ENCODE measurements around the gene POLDIP2. TPM values are rescaled to one million over a fixed set of nuclear protein-coding genes. Genes with fewer than 3 reads are reported as not detected.

Gene POLDIP2
- total RNA-seq, 4 donors from 2014 or later = 54.9 to 95.3 (median 66.5) TPM

DNA sequence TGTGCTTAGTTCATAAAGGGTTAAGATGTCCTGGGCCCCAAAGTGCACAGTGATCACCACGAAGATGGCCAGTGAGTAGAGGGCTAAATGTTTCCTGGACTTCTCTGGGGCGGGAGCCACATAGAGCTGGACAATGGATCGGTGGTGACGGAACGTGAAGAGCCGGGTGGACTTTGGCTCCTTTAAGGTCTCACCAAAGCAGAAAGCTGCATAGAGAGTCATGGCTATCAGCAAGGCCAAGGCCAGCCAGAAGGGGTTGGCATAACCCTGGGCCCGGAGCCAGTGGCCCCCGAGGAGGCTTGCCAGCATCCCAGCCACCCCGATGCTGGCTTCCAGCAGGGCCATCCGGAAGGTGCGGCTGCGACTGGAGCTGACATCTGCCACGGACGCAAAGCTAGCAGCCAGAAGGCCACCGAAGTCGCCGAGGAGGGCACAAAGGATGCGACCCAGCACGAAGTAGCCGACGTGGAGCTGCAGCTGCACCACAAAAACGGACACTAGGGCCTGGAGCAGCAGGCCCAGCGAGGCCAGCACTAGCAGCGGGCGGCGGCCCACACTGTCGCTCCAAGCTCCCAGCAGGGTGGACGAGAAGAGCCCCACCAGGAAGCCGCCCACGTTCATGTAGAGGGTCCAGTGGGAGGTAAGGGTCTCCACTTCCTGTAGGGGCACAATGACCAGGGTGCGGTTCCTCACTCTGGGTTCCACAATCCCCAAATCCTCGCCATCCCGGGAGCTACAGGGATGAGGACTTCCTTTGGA, 47.7 kb upstream of the POLDIP2 start:
- TF ChIP-seq POLR2A (IDR thresholded peaks at IDR 0.05) (no peak), POLR2AphosphoS5 (IDR thresholded peaks at IDR 0.05) (no peak)
- H3K27ac ChIP-seq = peak overlapping the region in 3 of 4 donors; percentile 63 to 77 (median 65)
- DNase-seq = no peak
- in situ Hi-C loops (cut with MboI; ENCODE audit: low pct_ligation_motif_present in 1 of 4, low pct_unique_long_range_greater_than_20kb in 1 of 4, low sequenced_read_pairs in 3 of 4) = no loop called here
- H3K27me3 ChIP-seq = no peaks in the 10 kb centered on the region
- 54% methylated on average over 26 of the region's 33 CpGs; no CpG with 5 or more reads in 1 of the 2 donors for WGBS, 2 donors (ENCODE audit: low coverage in 1 of 2)
- peaks cover 3 to 26% (median 22%) of the 10 kb centered on the region in 4 donors for H3K4me1 ChIP-seq
- H3K9me3 ChIP-seq = no peaks in the 10 kb centered on the region
- intact Hi-C loops (cut with DNase I; ENCODE audit: low total_unique reads) = no loop called here
- H3K4me3 ChIP-seq = peak overlapping the region in 3 of 4 donors; percentile 57 to 75 (median 73)
- H3K36me3 ChIP-seq = no peaks in the 10 kb centered on the region

DNA sequence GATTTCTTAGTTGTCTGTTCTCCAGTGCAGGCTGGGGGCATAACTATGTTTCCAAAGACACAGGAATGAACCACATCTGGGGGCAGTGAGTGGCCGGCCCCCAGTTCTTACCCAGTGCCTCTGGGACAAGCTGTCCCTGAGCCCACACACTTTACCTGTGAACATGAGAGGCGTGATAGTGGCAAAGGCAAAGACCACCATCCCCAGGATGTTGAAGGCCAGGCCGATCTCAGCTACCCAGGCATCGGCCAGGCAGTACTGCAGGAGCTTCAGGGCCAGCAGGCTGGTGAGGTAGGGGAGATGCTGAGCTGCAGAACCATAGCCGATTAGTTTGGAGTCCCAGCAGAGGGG, 47.1 kb upstream of the POLDIP2 start:
- TF ChIP-seq EP300 (IDR thresholded peaks at IDR 0.05; ENCODE audit: low read depth) = no peak
- no peak for TF ChIP-seq POLR2AphosphoS5 (IDR thresholded peaks at IDR 0.05)
- no peak for TF ChIP-seq POLR2A (IDR thresholded peaks at IDR 0.05)
- TF ChIP-seq, protein P1, sequence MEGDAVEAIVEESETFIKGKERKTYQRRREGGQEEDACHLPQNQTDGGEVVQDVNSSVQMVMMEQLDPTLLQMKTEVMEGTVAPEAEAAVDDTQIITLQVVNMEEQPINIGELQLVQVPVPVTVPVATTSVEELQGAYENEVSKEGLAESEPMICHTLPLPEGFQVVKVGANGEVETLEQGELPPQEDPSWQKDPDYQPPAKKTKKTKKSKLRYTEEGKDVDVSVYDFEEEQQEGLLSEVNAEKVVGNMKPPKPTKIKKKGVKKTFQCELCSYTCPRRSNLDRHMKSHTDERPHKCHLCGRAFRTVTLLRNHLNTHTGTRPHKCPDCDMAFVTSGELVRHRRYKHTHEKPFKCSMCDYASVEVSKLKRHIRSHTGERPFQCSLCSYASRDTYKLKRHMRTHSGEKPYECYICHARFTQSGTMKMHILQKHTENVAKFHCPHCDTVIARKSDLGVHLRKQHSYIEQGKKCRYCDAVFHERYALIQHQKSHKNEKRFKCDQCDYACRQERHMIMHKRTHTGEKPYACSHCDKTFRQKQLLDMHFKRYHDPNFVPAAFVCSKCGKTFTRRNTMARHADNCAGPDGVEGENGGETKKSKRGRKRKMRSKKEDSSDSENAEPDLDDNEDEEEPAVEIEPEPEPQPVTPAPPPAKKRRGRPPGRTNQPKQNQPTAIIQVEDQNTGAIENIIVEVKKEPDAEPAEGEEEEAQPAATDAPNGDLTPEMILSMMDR (IDR thresholded peaks at IDR 0.05) = no peak
- in situ Hi-C loops (cut with MboI; ENCODE audit: low pct_ligation_motif_present in 1 of 4, low pct_unique_long_range_greater_than_20kb in 1 of 4, low sequenced_read_pairs in 3 of 4) = no loop called here
- Histone ChIP-seq H3K4me3 (no peak overlapping the region), H3K36me3 (no peaks in the 10 kb centered on the region), H3K9me3 (no peaks in the 10 kb centered on the region), H3K27ac (no peak overlapping the region), H3K27me3 (no peaks in the 10 kb centered on the region), H3K4me1 (peaks cover 3 to 26% (median 22%) of the 10 kb centered on the region in 4 donors)
- no peak for DNase-seq
- intact Hi-C loops (cut with DNase I; ENCODE audit: low total_unique reads) = no loop called here
- WGBS, 2 donors (ENCODE audit: low coverage in 1 of 2) = 93 to 100% methylated on average over 1 to 5 of the region's 5 CpGs

DNA sequence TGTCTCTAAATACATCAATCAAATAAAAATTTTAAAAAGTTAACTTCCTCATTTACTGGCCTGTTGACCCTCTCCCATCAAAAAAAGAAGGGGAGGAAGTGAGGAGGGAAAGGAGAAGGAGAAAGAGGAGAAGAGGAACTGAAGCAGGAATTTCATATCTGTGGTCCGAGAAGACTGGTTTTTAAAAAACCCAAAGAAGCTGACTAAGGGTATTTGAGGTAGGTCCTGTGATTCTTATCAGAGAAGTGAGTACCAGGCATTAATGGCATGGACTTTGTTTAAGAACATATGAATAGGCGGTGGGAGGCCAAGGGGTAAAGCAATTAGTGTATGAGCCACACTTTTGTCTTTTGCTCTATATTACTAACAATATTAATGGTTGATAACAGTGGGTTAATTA, 46.7 kb upstream of the POLDIP2 start:
- Histone ChIP-seq H3K27me3 (no peaks in the 10 kb centered on the region), H3K4me1 (peaks cover 3 to 26% (median 22%) of the 10 kb centered on the region in 4 donors), H3K27ac (peak overlapping the region in 1 of 4 donors; percentile 2), H3K9me3 (no peaks in the 10 kb centered on the region), H3K36me3 (no peaks in the 10 kb centered on the region), H3K4me3 (no peak overlapping the region)
- intact Hi-C loops (cut with DNase I; ENCODE audit: low total_unique reads) = no loop called here
- 90 to 91% methylated on average over 2 of the region's 2 CpGs for WGBS, 2 donors (ENCODE audit: low coverage in 1 of 2)
- TF ChIP-seq POLR2AphosphoS5 (IDR thresholded peaks at IDR 0.05) (no peak), POLR2A (IDR thresholded peaks at IDR 0.05) (no peak), EP300 (IDR thresholded peaks at IDR 0.05; ENCODE audit: low read depth) (no peak)
- TF ChIP-seq, protein P1 (IDR thresholded peaks at IDR 0.05) = no peak
- DNase-seq = no peak
- in situ Hi-C loops (cut with MboI; ENCODE audit: low pct_ligation_motif_present in 1 of 4, low pct_unique_long_range_greater_than_20kb in 1 of 4, low sequenced_read_pairs in 3 of 4) = no loop called here

DNA sequence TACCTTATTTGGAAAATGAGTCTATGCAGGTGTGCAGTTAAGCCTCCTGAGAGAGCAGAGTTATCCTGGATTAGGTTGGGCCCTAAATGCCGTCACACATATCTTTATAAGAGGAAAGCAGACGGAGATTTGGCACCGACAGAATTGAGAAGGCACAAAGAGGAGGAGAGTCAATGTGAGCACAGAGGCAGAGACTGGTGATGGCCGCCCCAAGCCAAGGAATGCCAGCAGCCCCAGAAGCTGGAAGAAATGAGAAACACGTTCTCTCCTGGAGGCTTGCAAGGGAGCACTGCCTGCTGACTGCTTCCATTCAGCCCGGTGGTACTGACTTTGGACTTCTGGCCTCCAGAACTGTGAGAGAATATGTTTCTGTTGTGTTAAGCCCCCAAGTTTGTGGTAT, 45.5 kb upstream of the POLDIP2 start:
- no peak overlapping the region for H3K27ac ChIP-seq
- peaks cover 3 to 24% (median 20%) of the 10 kb centered on the region in 4 donors for H3K4me1 ChIP-seq
- WGBS, 2 donors (ENCODE audit: low coverage in 1 of 2) = 92% methylated on average over 6 of the region's 6 CpGs; no CpG with 5 or more reads in 1 of the 2 donors
- intact Hi-C loops (cut with DNase I; ENCODE audit: low total_unique reads) (no loop called here), in situ Hi-C loops (cut with MboI; ENCODE audit: low pct_ligation_motif_present in 1 of 4, low pct_unique_long_range_greater_than_20kb in 1 of 4, low sequenced_read_pairs in 3 of 4) (no loop called here)
- no peak overlapping the region for H3K4me3 ChIP-seq
- no peak for TF ChIP-seq EP300 (IDR thresholded peaks at IDR 0.05; ENCODE audit: low read depth)
- no peak for TF ChIP-seq POLR2A (IDR thresholded peaks at IDR 0.05)
- no peak for TF ChIP-seq POLR2AphosphoS5 (IDR thresholded peaks at IDR 0.05)
- TF ChIP-seq, protein P1 (IDR thresholded peaks at IDR 0.05) = no peak
- H3K9me3 ChIP-seq = no peaks in the 10 kb centered on the region
- H3K36me3 ChIP-seq = no peaks in the 10 kb centered on the region
- no peaks in the 10 kb centered on the region for H3K27me3 ChIP-seq
- DNase-seq = no peak
